ENCODE data around the gene CDH5.

CDH5 gene

DNA sequence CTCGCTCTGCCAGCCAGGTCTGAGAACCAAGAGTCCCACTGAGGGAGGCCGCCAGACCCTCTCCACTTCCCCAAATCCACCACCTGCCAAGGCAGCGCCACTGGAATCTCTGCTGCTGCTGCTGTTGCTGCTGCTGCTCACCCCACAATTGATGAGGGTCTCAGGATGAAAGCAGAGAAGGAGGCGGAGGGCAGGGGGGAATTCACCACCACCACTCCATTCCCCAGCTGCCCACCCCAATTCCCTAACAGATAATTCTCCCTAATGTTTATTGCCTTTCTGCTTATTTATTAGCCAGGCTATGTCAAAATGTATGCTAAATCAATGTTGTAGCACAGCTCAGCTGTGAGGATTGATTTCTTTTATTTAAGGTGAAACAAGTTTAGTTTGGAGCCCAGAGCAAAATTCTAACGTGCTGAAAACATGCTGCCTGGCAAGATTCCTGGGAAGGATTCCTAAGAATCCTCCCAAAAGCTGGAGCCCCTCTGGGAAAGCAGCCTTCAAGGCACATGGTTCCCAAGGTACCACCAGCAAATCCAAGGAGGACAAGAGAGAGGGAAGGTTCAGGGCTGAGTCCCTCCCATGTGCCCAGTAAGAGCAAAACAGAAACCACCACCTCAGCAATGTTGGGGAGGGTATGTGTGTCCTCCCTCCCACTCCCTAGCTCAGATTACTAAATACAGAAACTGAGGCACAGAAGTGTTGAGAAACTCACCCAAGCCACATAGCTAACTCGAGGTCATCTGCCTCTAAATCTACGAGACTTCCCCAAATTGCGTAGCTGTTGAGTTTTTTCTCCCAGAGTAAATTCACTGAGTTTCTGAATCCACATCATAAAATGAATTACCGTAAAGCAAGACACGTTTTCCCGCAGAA lies 12.2 kb upstream of the CDH5 start:
- DNase-seq: no peak

DNA sequence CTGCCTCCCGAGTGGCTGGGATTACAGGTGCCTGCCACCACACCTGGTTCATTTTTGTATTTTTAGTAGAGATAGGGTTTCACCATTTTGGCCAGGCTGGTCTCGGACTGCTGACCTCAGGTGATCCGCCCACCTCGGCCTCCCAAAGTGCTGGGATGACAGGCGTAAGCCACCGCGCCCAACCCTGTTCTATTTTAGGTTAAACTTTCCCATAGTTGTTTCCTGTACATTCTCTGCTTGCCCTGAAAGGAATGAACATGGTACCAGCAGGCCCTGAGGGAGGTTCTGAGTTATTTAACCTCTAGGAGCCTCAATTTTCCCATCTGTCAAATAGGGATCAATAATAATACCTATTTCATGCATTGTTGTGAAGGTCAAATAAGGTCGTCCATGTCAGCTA lies 11.0 kb upstream of the CDH5 start:
- no peak for DNase-seq

DNA sequence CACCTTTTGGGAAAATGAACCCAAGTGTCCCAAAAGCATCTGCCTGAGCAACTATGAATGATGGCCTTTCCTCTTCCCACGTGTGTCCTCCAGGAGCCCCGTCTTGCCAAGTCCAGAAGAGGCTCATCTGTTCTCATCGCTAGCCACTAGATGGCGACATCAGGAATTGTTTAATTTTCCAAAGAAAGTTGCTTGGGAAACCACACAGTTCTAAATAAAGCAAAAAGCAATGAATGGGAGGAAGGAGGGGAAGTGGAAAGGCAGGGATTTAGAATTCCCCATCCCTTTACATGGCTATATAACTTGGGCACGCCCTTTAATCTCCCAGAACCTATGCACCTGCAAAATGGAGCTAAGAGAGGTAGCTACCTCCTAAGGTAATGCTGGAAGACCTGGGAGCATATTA lies 9.0 kb upstream of the CDH5 start:
- DNase-seq: no peak

DNA sequence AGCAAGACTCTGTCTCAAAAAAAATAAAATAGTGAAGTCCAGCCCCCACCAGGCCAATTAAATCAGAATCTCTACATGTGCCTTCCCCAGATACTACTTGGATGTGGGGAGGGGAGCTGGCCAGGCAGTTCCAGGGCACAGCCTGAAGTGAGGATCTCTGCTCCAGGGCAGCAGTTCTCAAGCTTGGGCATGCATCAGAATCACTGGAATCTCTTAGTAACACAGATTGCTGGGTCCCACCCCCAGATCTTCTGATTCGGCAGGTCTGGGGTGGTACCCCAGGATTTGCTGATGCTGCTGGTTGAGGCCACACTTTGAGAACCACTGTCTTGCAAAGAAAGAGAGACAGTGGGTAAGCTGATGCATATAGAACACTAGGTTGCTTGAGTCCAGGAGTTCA lies 8.3 kb upstream of the CDH5 start:
- no peak for DNase-seq

DNA sequence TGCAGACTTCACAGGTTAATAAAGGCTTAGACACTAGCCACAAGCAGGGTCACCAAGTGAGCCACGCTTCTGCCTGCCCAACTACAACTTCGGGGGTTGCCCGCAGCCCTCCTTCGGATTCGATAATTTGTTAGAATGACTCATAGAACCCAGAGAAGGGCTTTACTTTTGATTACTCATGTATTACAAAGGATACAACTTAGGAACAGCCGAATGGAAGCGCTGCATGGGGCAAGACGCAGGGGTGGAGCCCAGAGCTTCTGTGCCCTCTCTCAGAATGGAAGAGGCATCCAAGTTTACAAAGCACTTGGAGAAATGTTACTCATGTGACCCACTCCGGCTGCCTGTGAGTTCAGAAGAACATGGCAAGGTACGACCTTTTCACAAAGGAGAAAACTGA lies 7.5 kb upstream of the CDH5 start:
- DNase-seq: no peak

DNA sequence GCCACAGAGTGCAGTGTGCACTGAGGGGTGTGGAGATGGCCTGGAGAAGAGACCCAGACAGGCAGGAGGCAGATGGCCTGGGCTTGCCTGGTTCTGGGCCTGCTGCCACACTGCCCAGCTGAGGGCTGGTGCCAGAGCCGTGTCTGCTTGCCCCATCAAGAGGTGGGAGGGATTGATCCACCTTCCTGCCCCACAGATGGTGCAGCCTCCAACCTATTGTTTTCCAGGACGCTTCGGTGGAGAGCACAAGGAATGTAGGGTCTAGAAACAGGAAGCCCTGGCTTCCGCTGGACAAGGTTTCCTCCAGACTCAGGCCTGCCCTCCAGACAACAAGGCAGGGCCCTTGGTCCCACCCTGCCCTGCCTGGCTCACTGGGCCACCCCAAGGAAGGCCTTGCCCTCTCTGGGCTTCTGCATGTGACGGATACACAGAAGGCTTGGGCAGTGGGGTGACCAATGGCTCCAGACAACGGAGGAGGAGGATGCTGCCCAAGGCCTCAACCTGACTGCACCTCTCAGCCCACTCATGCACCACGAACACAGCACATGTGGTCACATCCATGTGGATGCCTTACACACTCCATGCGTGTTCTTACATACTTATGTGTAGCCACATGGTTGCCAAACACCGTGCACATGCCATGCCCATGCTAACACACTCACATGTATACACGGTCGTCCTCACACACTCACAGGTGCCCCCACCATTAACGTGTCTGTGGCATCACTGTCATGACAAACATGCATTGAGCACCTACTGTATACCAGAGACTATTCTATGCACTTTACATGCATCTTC lies 6.5 kb upstream of the CDH5 start:
- DNase-seq: no peak

DNA sequence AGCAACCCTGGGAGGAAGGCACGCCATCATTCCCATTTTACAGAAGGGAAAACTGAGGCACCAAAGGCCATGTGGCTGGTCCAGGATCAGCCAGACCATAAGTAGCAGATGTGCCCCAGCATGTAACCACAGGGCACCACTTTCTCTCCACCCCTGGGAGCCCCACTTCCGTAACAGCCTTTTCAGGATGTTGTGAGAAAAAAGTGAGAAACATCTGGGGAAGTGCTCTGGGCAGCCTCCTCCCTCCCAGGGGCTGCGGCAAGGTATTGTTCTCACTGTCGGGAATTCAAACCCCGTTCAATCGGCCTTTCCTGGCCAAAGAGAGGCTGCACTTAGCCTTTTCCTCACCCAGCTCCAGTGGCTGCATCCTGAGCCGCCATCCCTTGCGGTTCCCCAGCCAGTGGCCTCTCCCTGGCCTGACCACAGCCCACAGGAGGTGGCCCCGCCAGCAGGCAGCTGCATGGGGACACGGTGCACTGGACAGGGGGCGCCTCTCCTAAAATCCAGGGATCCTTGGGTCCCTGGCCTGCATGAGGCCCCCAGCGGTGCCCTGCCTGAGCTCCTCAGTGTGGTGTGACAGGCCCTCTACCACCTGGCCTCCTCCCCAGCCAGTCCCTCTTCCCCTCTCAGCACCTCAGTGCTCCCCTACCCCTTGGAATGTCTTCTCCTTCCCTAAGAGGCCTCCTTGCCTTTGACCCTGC lies 5.7 kb upstream of the CDH5 start:
- no peak for DNase-seq

DNA sequence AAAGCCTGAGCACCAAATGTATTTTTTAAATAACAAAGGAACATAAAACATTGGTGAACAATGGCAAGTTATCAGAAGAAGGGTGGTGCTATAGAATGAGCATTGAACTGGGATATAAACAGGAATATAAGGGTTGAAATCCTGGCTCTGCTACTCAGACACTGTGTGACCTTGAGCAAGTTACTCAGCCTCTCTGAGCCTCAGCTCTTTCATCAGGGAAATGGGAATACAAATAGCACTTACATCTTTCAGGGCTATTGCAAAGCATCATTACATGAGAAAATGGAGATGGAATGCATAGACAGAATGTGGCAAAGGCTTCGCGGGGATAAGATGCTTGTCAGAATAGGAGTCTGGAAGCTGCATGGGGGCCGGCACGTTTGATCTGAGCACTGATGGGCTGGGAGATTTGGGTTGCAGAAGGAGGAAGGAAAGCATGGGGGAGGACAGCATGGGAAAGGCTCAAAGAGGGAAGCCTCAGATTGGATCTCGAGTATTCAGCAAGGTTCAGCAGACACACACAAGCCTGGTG lies 4.8 kb upstream of the CDH5 start:
- DNase-seq: no peak

DNA sequence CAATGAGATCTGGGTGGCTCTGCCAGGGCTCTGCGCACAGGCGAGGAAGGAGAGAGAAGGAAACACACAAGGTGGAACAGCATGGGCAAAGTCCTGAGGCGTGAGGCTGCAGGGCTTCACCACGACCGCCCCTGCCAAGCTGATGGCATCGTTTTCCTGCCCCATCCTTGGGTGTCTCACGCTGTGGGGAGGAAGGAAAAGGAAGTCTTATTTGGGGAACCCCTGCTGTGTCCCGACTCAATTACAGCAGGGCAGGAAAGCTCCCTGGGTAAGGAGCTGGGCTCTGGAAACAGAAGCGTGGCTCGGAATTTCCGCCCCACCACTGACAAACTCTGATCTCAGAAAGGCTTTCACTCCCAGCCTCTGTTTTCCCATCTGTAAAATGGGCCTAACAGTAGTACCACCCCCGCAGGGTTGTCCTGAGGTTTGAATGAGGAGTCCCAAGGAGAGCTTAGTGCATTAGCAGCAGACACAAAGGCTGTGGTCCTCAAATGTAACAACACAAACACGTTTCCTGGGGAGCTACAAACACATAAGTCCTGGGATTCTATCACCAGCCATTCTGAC lies 3.2 kb upstream of the CDH5 start:
- DNase-seq: no peak

DNA sequence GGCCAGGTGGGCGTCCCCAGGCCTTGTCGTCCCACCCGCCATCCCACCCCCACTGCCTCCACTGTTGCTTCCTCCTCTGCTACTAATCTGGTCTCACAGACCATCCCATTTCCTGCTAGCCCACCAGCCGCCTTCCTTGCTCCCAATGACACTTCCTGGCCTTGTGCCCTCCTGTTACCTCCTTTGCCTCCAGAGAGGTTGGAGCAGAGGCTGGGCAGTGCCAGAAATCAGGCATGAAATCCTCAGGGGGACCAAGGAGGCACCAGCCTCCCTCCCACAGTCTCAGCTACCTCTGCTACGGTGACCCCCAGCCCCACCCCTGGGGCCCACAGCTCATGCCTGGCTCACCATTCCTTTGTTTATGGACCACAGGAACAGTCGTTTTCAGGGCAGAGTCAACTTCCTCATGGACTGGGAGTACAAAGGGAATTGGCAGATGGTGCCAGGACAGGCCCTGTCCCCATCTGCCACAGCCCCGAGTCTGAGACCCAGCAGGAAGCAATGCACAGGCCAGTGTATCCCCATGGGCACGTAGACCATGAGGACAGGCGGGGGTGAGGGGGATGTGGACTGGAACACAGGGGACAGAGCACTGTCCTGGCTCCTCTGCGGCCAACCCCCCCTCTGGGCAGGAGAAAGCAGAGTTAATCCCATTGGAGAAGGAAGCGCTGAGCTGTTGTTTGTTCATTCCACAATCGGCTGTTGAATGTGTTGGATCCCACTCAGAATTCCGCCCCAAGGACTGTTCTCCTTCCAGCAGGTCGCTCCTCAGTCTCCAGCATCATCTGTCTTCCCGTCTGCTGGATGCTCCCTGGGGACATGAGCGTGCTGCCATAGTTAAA lies 2.2 kb upstream of the CDH5 start:
- no peak for DNase-seq

DNA sequence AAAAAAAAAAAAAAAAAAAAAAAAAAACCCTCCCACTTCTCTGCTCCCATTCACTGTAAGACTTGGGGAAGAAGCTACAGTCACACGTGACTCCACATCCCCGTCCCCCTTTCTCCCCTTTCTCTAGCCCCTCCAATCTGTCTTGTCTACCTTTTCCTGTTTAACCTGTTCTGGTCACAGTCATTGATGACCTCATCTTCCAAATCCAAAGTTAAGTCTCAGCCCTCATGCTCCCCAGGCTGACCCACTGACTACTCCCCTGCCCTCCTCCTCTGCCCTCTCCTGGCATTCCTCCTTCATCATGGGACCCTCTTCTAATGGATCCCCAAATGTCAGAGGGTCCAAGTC lies 1.6 kb upstream of the CDH5 start:
- no peak for DNase-seq

DNA sequence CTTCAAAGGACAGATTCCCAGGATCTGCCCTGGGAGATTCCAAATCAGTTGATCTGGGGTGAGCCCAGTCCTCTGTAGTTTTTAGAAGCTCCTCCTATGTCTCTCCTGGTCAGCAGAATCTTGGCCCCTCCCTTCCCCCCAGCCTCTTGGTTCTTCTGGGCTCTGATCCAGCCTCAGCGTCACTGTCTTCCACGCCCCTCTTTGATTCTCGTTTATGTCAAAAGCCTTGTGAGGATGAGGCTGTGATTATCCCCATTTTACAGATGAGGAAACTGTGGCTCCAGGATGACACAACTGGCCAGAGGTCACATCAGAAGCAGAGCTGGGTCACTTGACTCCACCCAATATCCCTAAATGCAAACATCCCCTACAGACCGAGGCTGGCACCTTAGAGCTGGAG lies 840 bp upstream of the CDH5 start:
- DNase-seq: no peak

DNA sequence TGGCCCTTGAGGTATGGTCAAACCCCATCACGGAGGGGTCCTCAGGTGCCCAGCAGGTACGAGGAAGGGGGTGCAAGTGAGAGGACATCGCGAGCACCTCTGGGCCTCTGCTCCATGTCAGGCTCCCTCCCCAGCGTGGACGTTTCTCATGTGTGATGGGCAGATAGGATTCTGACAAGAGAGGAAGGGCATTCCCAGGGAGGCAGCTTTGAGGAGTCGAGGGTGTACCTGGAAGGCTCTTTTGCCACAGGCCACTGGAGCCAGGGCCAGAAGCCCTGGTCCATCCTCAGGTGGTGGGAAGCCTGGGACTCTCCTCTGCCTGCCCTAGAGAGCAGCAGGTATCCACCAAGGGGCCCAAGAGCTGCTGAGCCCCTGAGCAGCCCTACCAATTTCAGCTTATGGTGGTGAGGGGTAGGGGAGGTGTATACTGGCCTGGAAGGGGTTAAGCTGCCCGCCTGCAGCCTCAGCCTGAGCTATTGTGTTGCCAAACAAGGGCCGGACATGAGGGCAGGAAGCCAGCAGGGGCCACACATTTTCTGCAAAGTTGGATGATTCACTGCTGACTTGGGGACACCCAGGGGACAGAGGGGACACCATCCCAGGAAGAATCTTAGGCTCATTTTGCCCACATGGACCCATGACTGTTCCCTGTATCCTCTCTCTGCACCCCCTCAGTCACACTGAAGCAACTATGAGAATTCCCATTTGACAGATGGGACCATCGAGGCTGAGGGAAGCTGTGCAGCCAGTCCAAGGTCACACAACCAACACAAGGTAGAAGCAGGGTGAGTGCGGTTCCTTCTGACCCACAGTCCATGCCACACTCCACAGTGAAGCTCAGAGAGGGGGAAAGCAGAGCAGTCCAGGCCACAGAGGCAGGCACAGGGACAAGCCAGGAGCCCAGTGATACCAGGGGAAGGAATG lies 1.7 kb downstream of the CDH5 start:
- DNase-seq: no peak

DNA sequence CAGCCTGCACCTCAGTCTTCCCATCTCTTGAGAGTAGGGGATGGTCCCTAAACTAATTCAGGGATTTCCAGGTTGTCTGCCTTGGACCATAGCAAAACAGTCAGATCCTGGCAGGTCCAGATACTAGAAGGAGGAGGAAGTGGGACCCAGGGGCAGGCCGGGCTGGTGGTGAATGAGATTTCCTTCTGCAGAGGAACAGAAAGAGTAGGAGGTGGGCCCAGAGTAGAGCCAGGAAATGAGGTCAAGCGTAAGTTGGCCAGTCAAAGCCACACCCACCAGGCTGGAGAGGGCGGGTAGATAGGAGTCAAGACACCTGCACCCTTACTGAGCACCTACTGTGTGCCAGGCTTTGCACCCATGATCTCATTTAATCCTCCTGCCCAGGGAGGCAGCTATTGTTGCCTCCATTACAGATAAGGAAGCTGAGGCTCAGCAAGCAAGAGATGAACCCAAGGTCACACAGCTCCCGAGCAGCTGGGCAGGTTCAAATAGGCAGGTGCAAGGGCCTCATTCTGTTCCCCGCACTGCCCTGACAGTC lies 2.6 kb downstream of the CDH5 start:
- DNase-seq: no peak

DNA sequence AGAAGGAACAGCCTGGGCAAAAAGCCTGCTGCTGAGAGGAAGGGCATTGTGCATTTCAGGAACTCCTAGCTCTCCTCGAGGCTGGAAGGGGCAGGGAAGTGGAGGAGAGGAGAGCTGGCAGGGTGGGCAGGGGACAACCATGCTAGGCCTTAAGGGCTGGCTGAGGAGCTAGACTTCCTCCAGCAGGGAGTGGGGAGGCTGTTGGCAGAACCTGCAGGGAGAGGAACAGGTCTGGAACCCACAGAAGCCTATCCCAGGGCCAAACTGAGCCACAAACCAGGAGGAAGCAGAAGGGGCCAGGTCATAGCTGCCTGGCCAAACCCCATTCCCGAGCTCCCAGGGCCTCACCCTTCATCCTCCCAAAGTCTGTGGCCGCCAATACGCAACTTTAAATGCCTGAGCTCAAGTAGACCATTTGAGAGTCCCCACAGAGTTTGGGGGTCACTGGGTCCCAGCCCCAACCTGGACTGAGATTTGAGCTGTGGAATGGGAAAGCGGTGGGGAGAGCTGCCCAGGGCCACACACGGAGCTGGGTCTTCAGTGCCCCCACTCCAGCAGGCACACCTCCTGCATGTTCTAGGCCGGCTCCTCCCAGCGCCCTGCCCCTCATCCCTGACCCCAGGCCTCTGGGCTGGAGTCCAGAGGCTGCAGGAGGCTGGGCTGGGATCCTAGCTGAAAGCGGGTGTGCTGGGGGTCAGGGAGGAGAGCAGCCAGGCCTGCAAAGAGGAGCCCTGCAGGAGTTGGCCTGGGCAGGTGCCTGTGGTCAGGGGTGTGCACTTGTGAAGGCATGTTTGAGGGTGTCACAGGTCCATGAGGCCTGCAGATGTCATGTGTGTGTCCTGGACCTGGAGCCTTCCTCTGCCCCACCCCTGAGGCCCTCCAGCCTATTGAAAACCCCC lies 4.5 kb downstream of the CDH5 start:
- DNase-seq: no peak

DNA sequence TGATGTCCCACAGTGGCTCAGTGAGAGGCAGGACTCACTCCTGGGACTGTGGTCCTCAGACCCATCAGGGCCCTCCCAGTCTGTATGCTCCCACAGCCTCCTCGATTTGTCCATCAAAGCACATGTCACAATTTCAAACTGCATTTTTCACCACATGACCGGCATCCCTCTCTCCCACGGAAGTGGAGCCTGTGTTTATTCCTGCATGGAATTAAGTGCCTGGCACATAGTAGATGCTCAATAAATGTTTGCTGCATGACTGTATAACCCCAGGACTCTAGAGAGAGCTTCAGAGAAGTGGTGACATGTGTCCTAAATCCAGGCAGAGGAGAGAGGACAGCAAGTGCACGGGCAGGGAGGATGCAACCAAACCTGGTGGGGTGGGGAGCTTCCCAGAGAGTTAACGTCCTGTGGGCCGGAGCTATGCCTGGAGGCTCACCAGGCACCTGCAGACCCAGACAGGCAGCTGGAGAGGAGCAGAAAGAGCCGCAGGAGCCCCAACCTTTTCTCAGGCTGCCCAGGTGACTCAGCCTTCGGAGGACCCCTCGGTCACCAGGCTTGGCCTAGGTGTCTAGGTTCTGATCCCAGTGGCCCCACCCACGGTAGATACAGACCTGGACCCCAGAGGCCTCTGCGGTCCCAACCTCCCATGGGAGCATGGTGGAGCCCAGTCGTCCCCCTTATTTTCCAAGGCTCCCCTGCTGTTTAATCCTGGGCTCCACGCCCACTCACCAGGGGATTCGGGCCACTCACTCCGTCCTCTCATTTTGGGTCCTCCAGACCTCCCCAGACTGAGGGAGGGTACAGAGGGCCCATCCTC lies 5.8 kb downstream of the CDH5 start:
- DNase-seq: no peak

DNA sequence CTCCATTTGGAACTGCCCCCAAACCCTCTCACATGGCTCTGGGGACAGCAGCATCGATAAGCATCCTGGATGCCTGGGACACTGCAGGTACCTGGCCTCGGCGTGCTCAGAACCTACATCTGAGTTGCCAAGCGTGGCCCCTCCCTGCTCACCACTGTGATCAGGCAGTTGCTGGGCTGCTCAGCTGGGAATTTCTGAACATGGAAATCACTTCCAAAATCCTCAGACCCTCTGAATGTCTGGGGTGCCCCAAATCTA lies 6.3 kb downstream of the CDH5 start:
- no peak for DNase-seq

DNA sequence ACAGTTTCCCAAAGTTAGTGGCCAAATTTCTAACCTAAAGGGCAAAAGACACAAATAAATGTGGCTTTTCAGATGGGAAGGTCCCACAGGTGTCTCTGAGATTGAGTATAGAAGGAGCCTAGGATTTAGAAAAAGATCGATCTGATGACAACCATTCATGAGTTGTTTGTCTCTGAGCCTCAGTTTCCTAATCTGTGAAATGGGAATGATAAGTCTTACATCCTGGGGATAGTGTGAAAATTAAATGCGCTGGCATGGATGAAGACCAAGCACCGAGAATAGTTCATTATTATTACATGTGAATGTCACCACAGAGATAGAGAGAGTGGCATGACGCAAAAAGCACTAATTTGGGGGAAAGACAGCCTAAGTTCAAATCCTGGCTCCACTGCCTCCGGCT lies 7.2 kb downstream of the CDH5 start:
- no peak for DNase-seq

DNA sequence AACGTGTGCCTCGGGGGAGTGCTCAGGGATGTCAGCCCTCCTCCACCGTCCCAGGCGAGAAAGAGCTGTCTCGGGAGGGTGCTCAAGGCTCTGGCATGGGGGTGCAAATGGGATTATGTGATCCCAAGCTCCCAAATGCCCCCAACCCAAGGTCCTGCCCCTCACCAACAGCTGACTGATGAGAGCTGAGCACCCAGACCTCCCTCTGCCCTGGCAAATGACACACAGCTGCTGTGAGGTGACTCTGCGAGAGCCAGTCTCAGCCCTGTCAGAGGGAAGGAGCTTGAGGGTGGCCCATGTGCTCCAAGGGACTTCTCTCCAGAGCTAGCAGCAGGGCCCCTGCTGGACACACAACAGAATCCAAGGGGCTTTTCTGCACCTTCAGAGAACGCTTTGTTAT lies 7.7 kb downstream of the CDH5 start:
- no peak for DNase-seq

All from GF-D8 (cell line).